Vagina (tissue), 2 donors: ENCODE data around the gene EYS.

ENCODE experiments used
- POLR2A ChIP-seq, 2 donors: fragments of 450-650 bp; IDR thresholded peaks; one replicate each; pipeline ENCODE4 v1.6.1; 2017; ENCODE audit warnings: antibody characterized with exemption in 2 of 2, mild to moderate bottlenecking in 2 of 2, moderate library complexity in 2 of 2
- POLR2AphosphoS5 ChIP-seq, 2 donors: sonication (generic); formaldehyde crosslinking; IDR thresholded peaks; one replicate each; pipeline ENCODE4 v1.9.0; 2017; ENCODE audit warnings: antibody characterized with exemption in 2 of 2, mild to moderate bottlenecking in 2 of 2, low read depth in 1 of 2; ENCODE audit not compliant: insufficient read depth in 1 of 2
- TF ChIP-seq, protein P1 (sequence below), 3 experiments: fragments of 450-650 bp in 2 of 3; fragments of 200-600 bp in 1 of 3; sonication (generic) in 1 of 3; IDR thresholded peaks; one replicate each; pipeline ENCODE4 v1.5.1; 2017 to 2019; ENCODE audit warnings: antibody characterized with exemption in 3 of 3, mild to moderate bottlenecking in 2 of 3, moderate library complexity in 2 of 3

DNA sequence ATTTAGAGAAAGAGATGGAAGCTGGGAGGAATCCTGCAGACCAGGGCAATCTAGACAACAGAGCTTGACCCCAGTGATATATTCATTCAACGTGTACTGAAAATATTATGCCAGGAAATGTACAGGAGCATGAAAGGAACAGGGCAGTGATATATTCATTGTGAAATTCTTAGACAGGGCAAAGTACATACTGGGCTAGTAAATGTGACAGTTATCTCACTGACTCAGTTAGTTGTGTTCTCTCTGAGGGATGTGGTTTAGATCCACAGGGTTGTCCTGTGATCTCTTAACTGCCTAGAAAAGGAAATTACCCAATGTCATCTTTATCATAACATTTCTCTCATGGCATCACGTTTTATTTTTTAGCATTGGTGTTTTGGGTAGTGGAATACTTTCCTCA lies 891.3 kb downstream of the EYS start:
- TF ChIP-seq, protein P1, sequence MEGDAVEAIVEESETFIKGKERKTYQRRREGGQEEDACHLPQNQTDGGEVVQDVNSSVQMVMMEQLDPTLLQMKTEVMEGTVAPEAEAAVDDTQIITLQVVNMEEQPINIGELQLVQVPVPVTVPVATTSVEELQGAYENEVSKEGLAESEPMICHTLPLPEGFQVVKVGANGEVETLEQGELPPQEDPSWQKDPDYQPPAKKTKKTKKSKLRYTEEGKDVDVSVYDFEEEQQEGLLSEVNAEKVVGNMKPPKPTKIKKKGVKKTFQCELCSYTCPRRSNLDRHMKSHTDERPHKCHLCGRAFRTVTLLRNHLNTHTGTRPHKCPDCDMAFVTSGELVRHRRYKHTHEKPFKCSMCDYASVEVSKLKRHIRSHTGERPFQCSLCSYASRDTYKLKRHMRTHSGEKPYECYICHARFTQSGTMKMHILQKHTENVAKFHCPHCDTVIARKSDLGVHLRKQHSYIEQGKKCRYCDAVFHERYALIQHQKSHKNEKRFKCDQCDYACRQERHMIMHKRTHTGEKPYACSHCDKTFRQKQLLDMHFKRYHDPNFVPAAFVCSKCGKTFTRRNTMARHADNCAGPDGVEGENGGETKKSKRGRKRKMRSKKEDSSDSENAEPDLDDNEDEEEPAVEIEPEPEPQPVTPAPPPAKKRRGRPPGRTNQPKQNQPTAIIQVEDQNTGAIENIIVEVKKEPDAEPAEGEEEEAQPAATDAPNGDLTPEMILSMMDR (IDR thresholded peaks at IDR 0.05), result no peak
- no peak for TF ChIP-seq POLR2A (IDR thresholded peaks at IDR 0.05)
- no peak for TF ChIP-seq POLR2AphosphoS5 (IDR thresholded peaks at IDR 0.05; ENCODE audit: insufficient read depth in 1 of 2, low read depth in 1 of 2)
